ACHN (cell line): ENCODE measurements around the gene SPATA20.

Source experiments
- DNase-seq: peaks from one replicate; pipeline ENCODE4 v3.0.0-alpha.2; 2015
- in situ Hi-C: cut with HindIII; loops from 2 replicates; pipeline ENCODE4 v1.10.0; 2017; ENCODE audit warnings: low sequenced_read_pairs, low pct_ligation_motif_present, low pct_unique_long_range_greater_than_20kb

The SPATA20 gene

DNA sequence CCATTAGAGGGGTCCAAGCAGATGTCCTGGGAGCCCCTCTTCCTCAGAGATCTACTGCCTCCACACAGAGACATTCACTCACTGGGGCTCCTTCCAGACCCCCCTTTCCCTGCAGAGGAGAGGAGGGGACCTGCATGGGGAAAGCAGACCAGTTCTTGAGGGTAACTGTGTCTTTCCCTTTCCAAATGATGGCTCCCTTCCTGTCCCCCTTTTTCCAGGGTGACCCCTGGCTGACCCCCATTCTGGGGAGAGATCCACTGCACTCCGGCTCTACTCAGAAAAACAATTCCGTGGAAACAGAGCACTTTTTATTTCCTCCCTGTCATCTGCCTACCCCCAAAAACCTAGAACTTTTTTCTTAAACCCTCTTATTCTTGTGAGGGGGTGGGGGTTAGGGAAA is 19.9 kb downstream of the SPATA20 start:
- no peak for DNase-seq
- in situ Hi-C loops, result no loop called here

DNA sequence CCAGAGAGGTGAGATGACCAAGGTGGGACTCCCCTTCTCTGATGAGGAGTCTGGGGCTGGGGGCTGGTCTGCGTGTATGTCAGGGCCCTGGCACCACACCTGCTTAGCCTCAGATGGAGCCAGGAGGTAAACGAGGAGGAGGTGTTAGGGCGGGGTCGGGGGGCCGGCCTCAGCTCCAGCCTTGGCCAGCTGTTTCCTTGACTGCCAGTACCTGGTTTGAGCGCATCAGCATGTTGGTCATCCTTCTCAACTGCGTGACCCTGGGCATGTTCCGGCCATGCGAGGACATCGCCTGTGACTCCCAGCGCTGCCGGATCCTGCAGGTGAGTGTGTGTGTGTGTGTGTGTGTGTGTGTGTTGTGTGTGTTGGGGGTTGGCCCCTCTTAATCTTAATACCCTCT is 21.7 kb downstream of the SPATA20 start:
- DNase-seq, result no peak
- in situ Hi-C loops, result no loop called here

- no peak for DNase-seq
- in situ Hi-C loops, result no loop called here
Measured at GRCh38 chr17:50569592-50569991, 22.6 kb downstream of the SPATA20 start.

- in situ Hi-C loops, result no loop called here
- no peak for DNase-seq
Measured at GRCh38 chr17:50570032-50570431, 23.1 kb downstream of the SPATA20 start.

DNA sequence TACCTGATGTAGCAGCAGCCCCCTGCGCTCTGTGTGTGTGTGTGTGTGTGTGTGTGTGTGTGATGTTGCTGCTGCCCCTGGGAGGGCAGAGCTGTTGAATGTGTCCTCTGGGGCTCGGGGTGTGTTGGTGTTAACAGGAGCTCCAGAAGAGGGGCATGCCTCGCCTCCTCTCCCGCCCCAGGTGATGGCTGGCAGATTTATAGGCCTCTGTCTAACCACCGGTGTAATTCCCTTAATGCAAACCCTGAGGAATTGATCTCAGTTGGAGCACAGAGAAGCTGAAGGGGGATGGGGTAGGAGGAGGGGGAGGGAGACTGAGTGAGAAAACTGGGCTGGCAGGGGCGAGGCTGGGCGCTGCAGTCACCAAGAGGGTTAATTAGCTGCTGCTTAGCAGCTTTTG is 23.6 kb downstream of the SPATA20 start:
- no peak for DNase-seq
- in situ Hi-C loops, result no loop called here

DNA sequence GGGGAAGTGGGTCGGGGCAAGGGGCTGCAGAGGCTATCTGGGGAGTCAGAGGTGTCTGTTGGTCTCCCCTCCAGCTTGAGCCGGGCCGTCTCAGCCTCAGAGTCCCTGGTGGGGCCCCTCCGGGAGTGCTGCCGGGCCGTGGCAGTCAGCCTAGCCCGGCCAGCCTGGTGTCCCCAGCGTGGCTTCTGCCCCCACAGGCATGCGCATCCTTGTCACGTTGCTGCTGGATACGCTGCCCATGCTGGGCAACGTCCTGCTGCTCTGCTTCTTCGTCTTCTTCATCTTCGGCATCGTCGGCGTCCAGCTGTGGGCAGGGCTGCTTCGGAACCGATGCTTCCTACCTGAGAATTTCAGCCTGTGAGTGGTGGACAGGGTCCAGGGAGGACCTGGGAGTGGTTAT is 24.7 kb downstream of the SPATA20 start:
- no peak for DNase-seq
- in situ Hi-C loops, result no loop called here

DNA sequence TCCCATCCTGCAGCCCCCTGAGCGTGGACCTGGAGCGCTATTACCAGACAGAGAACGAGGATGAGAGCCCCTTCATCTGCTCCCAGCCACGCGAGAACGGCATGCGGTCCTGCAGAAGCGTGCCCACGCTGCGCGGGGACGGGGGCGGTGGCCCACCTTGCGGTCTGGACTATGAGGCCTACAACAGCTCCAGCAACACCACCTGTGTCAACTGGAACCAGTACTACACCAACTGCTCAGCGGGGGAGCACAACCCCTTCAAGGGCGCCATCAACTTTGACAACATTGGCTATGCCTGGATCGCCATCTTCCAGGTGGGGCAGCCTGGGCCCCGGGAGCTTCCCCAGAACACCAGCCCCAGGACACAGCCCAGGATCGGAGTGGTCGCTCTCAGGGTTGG is 25.6 kb downstream of the SPATA20 start:
- no peak for DNase-seq
- in situ Hi-C loops, result no loop called here

DNA sequence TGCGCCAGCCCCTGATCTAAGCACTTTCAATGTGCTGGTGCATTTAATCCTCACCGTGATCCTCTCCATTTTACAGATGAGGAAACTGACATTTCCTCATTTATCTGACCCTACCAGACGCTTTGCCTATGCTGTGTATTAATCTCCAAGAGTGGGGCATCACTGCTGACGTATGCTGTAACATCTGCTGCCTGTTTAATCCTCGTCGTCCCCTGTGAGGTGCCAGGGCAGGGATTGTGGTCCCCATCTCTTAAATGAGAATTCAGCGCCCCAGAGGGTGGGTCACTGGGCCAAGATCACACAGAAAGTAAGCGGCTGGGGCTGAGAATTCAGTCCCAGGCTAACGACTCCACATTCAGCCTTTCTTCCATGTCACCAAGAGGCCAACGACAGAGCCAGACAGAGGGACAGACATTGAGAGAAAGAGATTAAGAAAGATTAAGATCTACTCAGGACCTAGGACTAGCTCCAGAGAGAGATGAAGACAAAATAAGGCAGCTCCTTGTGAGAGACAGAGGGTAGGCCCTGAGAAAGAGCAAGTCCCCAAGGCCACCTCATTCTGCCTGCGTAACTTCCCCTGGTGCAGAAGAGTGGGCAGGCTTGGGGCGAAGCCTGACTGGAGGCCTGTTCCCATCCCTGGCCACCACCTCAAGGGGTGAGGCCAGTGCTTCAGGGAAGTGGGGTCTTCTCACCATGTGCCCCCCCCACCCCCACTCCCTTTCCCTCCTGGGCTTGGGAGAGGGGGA is 27.1 kb downstream of the SPATA20 start:
- DNase-seq, result no peak
- in situ Hi-C loops, result no loop called here

GRCh38 chr17:50575581-50576210 is 28.7 kb downstream of the SPATA20 start:
- no peak for DNase-seq
- in situ Hi-C loops, result no loop called here

GRCh38 chr17:50576864-50577263 is 29.9 kb downstream of the SPATA20 start:
- in situ Hi-C loops, result no loop called here
- DNase-seq, result no peak

DNA sequence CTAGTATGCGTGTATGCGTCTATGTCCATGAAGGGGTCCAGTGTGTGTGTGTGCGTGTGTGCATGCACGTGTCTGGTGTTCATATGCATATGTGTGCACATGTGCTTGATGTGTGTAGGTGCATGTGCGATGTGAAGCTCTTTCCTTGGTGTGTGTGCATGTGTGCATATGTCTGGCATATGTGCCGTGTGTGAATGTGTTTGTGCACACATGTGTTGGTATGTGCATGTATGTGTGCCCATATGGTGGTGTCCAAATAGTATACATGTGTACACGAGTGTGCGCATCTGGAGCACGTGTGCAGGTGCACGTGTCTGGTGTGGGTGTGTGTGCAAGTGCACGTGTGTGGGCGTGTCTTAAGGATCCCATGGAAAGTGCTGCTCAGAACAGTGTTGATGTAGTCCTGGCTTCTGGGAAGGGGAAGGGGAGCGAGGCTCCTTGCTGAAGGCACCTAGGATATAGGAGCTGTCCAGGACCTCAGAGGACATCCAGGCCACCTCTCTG is 30.5 kb downstream of the SPATA20 start:
- no peak for DNase-seq
- in situ Hi-C loops, result no loop called here

DNA sequence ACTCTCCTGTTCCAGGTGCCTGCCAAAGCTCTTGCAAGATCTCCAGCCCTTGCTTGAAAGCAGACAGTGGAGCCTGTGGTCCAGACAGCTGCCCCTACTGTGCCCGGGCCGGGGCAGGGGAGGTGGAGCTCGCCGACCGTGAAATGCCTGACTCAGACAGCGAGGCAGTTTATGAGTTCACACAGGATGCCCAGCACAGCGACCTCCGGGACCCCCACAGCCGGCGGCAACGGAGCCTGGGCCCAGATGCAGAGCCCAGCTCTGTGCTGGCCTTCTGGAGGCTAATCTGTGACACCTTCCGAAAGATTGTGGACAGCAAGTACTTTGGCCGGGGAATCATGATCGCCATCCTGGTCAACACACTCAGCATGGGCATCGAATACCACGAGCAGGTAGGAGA is 31.2 kb downstream of the SPATA20 start:
- in situ Hi-C loops, result no loop called here
- DNase-seq, result no peak

DNA sequence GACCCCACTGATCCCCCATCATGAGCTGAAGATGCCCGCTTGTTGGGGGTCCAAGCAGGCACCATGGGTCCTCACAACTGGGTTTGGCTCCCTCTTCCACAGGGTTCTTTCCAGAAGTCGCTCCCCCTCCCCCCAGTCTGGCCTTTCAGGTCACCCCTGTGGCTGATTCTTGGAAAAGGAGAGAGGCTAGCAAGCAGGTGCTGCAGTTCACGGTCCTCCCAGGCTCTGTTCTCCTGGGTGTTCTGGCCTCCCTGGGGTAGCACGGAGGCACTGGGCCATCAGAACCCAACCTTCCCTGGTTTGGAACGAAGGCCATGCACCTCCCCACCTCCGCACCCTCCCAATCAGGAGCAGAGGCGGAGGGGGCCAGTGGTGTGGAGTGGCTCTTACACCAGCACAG is 32.4 kb downstream of the SPATA20 start:
- in situ Hi-C loops, result no loop called here
- no peak for DNase-seq

- in situ Hi-C loops, result no loop called here
Measured at GRCh38 chr17:50580646-50581045, 33.7 kb downstream of the SPATA20 start.

GRCh38 chr17:50581316-50581715 is 34.3 kb downstream of the SPATA20 start:
- in situ Hi-C loops, result no loop called here
- no peak for DNase-seq

More at GRCh38 chr17:50580646-50581045, 33.7 kb downstream of the SPATA20 start:
- DNase-seq, result no peak

GRCh38 chr17:50582741-50583140 is 35.8 kb downstream of the SPATA20 start:
- in situ Hi-C loops, result no loop called here
- DNase-seq, result no peak

DNA sequence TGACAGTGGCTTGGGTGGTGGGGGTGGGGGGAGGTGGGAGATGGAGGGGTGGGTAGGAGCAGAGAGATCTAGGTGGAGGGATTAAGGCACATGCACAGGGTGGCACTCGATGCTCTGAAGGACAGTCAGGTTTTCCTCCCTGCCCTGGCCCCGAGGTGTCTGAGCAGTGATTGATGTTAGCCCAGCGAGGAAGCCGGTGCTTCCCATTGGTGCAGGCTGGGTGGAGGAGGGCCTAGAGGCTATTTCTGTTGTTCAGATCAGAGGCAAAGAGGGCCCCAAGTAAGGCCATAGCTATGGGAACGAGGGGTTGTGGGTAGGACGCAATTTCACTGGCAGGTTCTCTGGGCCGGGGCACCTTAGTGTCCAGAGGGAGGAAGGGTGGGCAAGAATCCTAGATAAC is 36.7 kb downstream of the SPATA20 start:
- DNase-seq, result no peak
- in situ Hi-C loops, result no loop called here

- in situ Hi-C loops, result no loop called here
- no peak for DNase-seq
Measured at GRCh38 chr17:50584116-50584515, 37.1 kb downstream of the SPATA20 start.

DNA sequence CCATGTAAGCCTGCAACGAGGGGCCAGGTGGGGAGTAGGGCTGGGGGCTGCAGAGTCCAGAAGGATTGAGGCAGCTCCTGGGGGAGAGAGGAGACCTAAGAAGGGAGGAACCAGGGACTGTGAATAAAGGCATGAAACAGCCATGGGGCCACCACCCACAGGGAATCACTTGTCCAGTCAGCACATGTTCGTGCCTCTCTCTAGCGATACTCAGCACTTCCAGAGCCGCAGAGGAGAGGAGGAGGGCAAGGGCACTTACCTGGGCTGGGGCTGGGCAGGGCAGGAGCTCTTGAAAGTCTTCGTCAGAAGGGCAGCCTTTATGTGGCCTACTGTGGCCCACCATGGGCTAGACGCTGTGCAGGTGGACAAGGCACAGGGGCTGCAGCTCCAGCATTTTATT is 37.8 kb downstream of the SPATA20 start:
- in situ Hi-C loops, result no loop called here
- DNase-seq, result no peak

DNA sequence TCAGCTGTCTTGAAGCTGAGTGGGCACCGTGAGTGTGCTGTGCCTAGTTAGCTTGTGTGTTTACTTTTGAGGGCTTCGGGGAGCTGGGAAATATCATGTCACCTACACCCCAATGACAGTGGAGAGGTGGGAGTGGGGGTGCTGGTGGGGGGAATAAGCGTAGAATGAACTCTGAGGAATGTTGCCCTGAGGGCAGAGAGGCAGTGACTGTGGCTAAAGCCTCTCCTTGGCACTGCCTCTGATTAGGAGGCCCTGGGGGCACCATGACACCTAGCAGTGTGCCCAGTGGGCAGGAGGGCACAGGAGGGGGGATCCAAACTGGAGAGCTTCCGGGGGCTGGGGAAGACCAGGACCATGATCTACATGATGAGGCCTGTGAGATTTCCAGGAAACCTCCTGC is 38.4 kb downstream of the SPATA20 start:
- in situ Hi-C loops, result no loop called here
- DNase-seq, result no peak
